Activated T-helper 17 cell treated with anti-CD3 and anti-CD28 coated beads, Interleukin-2, amount 50 U/mL, for 72 hours (primary cell): ENCODE data around the gene ERC2. TPM values are rescaled to one million over a fixed set of nuclear protein-coding genes. Genes with fewer than 3 reads are reported as not detected.

Experiments
- ATAC-seq: fragments of 150-1000 bp; cut with Tn5 transposase; replicated peaks from 2 replicates; pipeline ENCODE4 v1.10.0; 2021; ENCODE audit warnings: mild to moderate bottlenecking, moderate library complexity
- H3K27ac Mint-ChIP-seq: one replicate; pipeline ENCODE4 v1.8.0; 2022; ENCODE audit warnings: mixed read lengths
- H3K27me3 Mint-ChIP-seq: one replicate; pipeline ENCODE4 v1.8.0; 2022; ENCODE audit warnings: mixed read lengths
- H3K36me3 Mint-ChIP-seq: one replicate; pipeline ENCODE4 v1.8.0; 2022; ENCODE audit warnings: low read depth, mild to moderate bottlenecking, mixed read lengths
- H3K4me1 Mint-ChIP-seq: one replicate; pipeline ENCODE4 v1.8.0; 2022; ENCODE audit warnings: mixed read lengths
- H3K4me3 Mint-ChIP-seq: one replicate; pipeline ENCODE4 v1.8.0; 2022; ENCODE audit warnings: mild to moderate bottlenecking, mixed read lengths
- H3K9me3 Mint-ChIP-seq: one replicate; pipeline ENCODE4 v1.8.0; 2022; ENCODE audit warnings: mixed read lengths
- total RNA-seq, 2 donors: library from RNA; stranded (reverse); gene quantifications; one replicate each; pipeline ENCODE4 v1.2.3, GENCODE V29; 2022

Gene ERC2
- total RNA-seq, 2 donors from 2014 or later: not detected

DNA sequence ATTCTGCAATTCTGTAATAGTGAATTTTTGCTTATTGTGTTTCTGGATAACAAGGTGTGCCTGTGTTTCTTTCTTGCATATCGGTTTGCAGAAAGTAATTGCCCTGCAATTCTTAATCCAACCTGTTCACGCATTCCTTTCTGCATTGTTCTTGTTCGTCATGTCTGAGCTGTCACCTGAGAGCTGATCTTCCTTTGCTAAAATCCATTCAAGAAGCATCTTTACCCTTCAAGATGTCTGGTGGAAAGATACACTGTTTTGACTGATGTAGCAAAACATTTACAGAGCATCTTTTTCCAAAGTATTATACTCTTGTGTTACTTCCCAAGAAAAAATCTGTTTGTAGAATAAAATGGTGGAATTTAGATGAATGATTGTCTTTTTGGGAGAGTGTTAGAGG is 822.1 kb downstream of the ERC2 start:
- Mint-ChIP-seq H3K9me3 (no peaks in the 10 kb centered on the region), H3K4me3 (no peak overlapping the region), H3K27ac (no peak overlapping the region), H3K27me3 (no peaks in the 10 kb centered on the region), H3K4me1 (no peaks in the 10 kb centered on the region), H3K36me3 (no peaks in the 10 kb centered on the region)
- no peak for ATAC-seq

DNA sequence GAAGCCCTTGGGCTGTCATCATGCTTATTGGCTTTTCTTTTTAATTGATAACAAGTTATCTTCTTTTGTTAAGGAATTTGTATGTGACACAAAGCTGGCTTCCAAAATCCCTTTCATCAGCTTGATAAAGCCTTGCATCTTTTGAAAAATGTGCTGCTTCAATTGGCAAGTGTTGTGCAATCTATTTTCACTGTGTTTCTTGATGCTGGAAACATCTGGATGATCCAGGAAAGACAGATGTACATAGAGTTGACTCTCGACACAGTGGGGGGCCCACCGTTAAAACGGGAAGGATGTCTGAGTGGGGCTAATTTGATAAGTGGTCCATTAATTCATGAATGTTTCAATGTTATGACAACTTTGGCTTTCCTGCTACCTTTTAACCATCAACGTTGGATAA is 822.8 kb downstream of the ERC2 start:
- ATAC-seq: no peak
- peaks cover 4% of the 10 kb centered on the region for H3K9me3 Mint-ChIP-seq

DNA sequence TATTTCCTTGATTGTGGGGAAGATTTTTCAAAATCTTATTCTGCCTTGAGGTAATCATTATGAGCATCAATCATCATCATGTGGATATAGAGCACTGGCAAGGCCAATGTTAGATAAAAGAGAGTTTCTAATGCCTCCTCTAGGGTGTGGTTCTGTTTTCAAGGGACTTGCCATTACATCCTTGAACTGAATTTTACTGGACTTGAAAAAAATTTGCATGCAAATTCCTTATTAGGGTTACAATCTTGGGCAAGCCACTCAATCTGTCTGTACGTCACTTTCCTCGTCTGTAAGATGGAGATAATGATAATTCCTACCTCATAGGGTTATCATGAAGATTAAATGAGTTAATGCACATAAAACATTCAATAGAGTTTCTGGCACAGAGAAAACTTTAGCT is 825.0 kb downstream of the ERC2 start:
- ATAC-seq: no peak
- Mint-ChIP-seq H3K36me3 (no peaks in the 10 kb centered on the region), H3K27ac (no peak overlapping the region), H3K9me3 (peaks cover 14% of the 10 kb centered on the region), H3K4me3 (no peak overlapping the region), H3K4me1 (no peaks in the 10 kb centered on the region), H3K27me3 (peaks cover 15% of the 10 kb centered on the region)

More for the DNA sequence above, 822.8 kb downstream of the ERC2 start:
- no peak overlapping the region for H3K27ac Mint-ChIP-seq
- no peaks in the 10 kb centered on the region for H3K4me1 Mint-ChIP-seq
- peaks cover 5% of the 10 kb centered on the region for H3K27me3 Mint-ChIP-seq
- no peak overlapping the region for H3K4me3 Mint-ChIP-seq
- H3K36me3 Mint-ChIP-seq: no peaks in the 10 kb centered on the region

DNA sequence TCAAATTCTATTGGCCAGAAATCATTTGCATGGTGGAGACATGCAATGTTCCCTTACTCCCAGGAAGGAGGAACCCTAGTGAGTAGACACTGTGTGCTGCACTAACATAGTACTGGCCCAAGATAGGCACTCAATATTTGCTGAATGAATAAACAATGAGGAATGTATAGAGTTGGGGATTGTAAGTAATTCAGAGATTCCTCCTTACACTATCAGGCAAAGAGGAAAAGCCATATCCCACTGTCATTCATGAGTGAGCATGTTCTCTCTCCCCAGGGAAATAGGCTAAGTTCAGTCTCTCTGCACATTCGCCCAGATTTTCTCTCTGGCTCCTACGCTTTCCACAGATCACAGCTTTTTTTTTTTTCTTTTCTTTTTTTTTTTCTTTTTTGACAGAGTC is 826.3 kb downstream of the ERC2 start:
- Mint-ChIP-seq H3K27me3 (peaks cover 21% of the 10 kb centered on the region), H3K9me3 (peaks cover 14% of the 10 kb centered on the region), H3K4me1 (no peaks in the 10 kb centered on the region)

DNA sequence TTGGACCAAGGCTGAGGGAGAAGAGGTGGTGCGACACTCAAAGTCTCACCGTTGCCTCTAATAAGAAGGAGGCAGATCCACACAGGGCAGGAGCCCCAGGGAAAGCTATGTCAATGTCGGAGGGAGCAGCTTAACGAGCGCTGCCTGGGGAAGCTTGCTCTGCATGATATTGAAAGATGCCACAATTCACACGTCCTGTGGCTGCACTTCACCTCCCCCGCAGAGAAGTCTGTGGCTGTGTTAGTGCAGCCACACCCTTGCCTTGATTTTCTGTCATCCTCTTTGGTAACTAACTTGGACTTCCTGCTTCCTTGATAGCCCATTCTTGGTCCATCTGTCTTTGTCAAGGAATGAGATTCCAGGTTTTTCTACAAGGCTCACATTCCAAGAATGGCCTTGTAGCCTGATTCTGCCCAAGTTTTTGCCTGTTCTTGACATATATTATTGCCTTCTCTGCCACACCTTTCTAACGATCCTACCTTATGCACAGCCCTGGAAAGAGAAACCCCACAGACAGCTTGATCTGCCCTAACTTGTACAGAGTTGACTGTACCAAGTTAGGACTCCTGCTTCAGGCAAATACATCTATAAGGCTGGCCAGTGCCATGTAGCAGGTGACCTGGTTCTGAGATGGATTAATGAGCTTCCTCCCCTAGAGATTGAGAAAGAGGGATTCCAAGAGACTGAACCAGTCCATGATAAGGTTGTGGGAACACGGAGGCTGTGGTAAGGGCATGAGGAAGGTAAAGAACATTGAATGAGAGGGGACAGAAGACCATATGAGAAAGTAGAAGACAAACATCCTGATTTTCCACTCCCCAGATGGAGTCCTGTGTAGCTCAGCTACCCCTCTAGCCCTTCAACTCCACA is 828.1 kb downstream of the ERC2 start:
- Mint-ChIP-seq H3K9me3 (peaks cover 17% of the 10 kb centered on the region), H3K4me3 (no peak overlapping the region), H3K36me3 (no peaks in the 10 kb centered on the region), H3K27me3 (peaks cover 21% of the 10 kb centered on the region), H3K27ac (no peak overlapping the region), H3K4me1 (no peaks in the 10 kb centered on the region)
- ATAC-seq: no peak

More for the DNA sequence above, 826.3 kb downstream of the ERC2 start:
- ATAC-seq: no peak
- Mint-ChIP-seq H3K27ac (no peak overlapping the region), H3K4me3 (no peak overlapping the region), H3K36me3 (no peaks in the 10 kb centered on the region)

DNA sequence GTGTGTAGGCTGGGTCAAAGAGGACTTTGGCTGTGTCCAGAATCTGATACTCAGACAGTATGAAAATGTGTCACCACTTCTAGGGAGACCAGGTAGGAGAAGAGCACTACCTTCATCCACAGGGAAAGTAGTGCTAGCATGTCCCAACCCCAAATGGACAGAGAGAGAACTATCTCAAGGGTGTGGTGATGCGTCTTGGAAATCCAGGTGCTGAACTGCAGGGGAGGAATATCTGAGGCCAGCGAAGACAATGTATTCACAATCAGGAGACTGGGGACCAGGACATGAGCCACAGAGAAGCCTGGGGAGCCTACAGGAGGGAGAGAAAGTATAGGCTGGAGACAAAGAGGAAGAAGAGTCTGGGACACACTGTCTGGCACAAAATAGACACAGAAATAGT is 829.1 kb downstream of the ERC2 start:
- Mint-ChIP-seq H3K27me3 (peaks cover 21% of the 10 kb centered on the region), H3K27ac (no peak overlapping the region), H3K36me3 (no peaks in the 10 kb centered on the region), H3K9me3 (peaks cover 17% of the 10 kb centered on the region), H3K4me1 (no peaks in the 10 kb centered on the region), H3K4me3 (no peak overlapping the region)
- no peak for ATAC-seq

DNA sequence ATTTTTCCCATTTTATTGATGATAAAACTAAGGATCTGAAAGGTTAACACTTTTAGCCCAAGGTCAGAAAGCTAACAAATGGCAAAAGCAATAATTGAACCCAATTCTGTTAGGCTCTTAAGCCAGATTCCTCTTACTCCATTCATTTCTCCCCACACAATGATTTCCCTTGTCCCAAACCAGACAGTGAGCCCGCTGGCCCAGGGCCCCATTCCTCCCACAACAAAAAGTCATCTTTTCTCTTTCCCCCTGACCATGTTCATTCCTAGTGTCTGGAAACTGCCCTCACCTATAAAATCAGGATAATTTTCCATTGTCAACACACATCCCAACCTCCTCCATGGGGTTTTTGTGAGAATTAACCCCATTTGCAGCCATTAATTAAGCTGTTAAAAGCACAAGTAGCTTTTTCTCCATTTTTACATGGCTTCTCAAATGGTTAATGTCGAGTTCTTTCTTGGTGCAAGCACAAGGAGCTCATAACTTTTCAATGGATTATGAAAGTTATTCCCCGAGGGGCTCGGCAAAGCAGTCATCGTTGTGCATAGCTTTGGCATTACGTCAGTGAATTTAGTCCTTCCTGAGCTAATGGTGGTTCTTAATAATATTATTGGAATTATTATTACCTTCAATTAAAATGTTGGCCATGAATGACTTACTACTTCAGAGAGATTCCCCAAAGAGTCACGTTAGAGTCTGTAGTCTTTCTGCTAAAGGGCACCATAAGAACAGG is 830.2 kb downstream of the ERC2 start:
- Mint-ChIP-seq H3K4me1 (no peaks in the 10 kb centered on the region), H3K36me3 (no peaks in the 10 kb centered on the region), H3K9me3 (peaks cover 17% of the 10 kb centered on the region), H3K27ac (no peak overlapping the region), H3K27me3 (peaks cover 21% of the 10 kb centered on the region), H3K4me3 (no peak overlapping the region)
- no peak for ATAC-seq

DNA sequence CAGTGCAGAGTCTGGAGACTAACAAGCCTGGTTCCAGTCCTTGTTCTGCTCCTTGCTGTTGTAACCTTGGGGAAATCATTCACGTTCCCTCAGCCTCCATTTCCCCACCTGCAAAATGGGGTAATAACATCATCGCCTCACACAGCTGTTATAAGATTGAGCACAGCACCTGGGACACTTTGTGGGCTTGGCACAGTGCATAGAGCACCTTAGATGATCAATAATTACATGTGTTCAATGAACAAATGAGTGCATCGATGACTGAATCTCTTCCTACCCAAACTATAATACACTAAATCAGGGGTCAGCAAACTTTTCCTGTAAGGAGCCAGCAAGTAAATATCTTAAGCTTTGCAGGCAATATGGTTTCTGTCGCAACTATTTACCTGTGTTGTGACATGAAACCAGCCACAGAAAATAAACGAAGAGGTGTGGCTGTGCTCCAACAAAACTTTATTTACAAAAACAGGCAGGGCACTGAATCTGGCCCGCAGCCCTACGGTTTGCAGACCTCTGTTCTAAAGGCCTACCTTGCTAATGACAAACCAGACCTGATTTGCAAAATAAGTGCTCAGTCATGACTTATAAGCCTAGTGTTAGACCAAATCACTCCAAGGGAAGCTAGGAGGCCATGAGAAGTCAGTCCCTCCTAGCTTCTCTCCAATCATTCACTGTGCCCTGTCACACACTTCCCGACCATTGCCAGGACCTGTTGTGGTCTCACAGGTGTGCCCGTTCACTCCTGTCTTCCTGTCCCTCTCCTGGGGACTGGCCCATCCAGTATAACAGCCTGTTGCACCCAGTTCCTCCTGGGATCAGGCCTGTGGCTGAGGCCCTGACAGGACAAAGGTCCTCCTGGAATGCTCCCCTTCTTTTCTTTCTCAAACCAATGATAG is 831.7 kb downstream of the ERC2 start:
- Mint-ChIP-seq H3K27me3 (peaks cover 21% of the 10 kb centered on the region), H3K36me3 (no peaks in the 10 kb centered on the region), H3K4me1 (no peaks in the 10 kb centered on the region), H3K9me3 (peaks cover 17% of the 10 kb centered on the region), H3K27ac (no peak overlapping the region), H3K4me3 (no peak overlapping the region)
- ATAC-seq: no peak

DNA sequence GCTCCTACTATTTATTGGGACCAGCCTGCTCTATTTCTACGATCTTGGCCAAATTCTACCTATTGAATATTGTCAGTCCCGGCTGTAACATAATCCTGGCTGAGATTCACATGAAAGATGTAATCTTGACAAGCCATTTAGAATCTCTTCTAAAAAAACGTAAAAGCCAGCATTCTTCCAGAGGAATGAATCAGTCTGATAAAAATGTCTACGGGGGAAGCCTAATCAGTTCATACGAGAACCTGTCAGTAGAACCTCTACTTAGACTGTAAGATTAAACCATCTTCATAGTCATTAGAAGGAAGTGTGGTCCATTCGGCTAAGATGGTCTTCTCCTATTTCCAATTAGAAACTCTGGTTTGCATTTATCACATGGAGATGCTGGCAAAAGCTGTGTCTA is 833.9 kb downstream of the ERC2 start:
- H3K27ac Mint-ChIP-seq: no peak overlapping the region
- peaks cover 11% of the 10 kb centered on the region for H3K27me3 Mint-ChIP-seq
- H3K4me1 Mint-ChIP-seq: no peaks in the 10 kb centered on the region
- ATAC-seq: no peak
- no peaks in the 10 kb centered on the region for H3K36me3 Mint-ChIP-seq
- H3K9me3 Mint-ChIP-seq: peaks cover 10% of the 10 kb centered on the region
- H3K4me3 Mint-ChIP-seq: no peak overlapping the region

DNA sequence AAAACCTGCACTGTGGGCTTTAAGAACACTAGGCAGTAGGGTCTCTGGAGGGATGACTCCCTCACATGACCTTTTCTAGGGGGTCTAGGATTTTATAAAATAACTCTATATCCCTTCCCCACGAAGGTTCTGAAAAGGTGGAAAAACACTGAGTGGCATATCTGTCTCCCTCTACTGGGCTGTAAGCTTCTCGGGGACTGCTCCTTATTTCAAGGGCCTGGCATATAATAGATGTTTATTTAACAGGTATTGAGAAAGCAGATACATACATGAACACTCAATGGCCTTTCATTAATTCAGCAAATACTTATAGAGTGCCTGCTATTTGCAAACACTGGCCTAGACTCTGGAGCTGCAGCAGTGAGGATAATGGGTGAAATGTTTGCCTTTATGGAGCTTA is 834.9 kb downstream of the ERC2 start:
- Mint-ChIP-seq H3K27me3 (peaks cover 5% of the 10 kb centered on the region), H3K27ac (no peak overlapping the region), H3K36me3 (no peaks in the 10 kb centered on the region), H3K9me3 (peaks cover 3% of the 10 kb centered on the region), H3K4me1 (no peaks in the 10 kb centered on the region), H3K4me3 (no peak overlapping the region)
- no peak for ATAC-seq

DNA sequence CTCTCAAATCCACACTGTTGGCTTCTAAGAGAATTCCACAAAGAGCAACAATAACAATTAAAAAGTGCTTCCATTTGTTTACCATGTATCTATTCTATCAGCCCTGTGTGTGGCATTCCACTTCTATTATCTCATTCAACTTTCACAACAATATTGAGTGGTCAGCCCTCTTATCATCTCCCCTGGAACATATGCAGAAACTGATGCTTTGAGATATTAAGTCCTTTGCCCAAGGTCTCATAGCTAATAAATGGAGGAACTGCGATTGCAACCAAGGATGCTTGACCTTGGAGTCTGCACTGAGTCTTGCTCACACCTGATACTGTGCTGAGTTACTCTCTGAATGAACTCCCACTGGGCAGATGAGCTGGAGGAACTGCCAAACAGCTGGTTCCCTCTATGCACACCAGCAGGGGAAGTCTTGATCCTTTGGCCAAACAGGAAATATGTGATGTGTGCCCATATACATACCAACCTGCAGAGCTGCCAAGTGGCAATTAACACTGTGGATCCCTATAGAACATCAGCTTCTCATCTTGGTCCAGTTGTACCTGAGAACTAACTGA is 836.4 kb downstream of the ERC2 start:
- Mint-ChIP-seq H3K9me3 (peaks cover 3% of the 10 kb centered on the region), H3K4me3 (no peak overlapping the region), H3K36me3 (no peaks in the 10 kb centered on the region), H3K27me3 (no peaks in the 10 kb centered on the region), H3K27ac (no peak overlapping the region), H3K4me1 (no peaks in the 10 kb centered on the region)
- no peak for ATAC-seq

DNA sequence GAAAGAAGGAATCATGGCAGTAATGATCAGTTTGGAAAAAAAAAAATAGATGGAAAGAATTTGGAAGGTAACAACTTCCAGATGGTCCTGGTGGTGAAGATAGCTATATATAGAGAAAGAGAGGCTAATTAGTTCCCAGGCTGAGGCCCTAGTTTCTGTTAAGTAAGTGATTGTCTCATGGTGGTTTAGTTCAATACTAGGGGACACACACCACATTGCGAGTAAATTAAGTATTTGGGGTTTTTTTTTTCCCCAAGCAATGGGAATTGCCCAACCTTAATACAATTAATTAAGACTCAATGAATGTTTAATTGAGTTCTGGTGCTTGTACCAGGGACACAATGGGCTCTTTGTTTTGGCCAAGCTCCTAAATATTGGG is 837.4 kb downstream of the ERC2 start:
- no peak for ATAC-seq
- Mint-ChIP-seq H3K9me3 (no peaks in the 10 kb centered on the region), H3K4me1 (no peaks in the 10 kb centered on the region)

DNA sequence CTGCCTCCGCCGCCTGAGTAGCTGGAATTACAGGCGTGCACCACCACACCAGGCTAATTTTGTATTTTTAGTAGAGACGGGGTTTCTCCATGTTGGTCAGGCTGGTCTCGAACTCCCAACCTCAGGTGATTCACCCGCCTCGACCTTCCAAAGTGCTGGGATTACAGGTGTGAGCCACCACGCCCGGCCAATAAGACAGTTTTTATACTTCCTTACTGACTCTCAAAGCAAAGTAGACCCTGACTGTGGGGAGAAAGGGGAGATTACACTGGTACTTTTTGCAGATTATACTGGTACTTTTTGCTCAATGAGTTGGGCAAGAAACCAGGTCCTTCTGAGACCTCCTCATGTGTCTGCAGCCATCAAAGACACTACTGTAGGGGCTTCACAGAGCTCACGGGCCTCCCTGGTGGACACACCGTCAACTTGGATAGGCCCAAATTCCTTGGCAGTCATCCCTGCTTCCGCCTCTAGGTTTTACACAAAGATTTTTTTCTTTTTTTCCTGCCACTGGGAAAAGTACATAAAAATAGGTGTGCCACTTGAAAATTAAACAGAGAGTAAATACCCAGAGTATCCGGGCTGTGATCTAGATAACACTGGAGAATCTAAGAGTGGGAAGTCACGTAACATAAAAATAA is 837.9 kb downstream of the ERC2 start:
- no peaks in the 10 kb centered on the region for H3K9me3 Mint-ChIP-seq
- no peak overlapping the region for H3K4me3 Mint-ChIP-seq

More for the DNA sequence above, 837.4 kb downstream of the ERC2 start:
- Mint-ChIP-seq H3K27me3 (no peaks in the 10 kb centered on the region), H3K4me3 (no peak overlapping the region), H3K27ac (no peak overlapping the region), H3K36me3 (no peaks in the 10 kb centered on the region)

DNA sequence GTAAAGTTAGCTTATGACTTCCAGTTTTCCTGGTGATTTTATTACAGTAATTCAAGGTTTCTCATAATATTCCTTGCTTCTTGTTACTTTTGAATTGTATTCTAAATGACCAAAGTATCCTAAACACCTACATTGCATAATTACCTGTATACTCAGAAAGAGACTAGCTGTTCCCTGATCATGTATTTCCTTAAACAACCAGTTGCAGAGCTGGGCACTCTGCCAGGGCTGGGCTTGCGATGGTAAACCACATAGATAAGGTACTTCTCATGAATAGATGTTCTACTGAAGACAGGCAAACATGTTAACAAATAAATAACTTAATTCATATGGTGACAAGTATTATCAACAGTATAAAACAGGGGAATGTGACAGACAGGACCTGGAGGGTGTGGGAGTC is 838.8 kb downstream of the ERC2 start:
- no peaks in the 10 kb centered on the region for H3K27me3 Mint-ChIP-seq
- no peaks in the 10 kb centered on the region for H3K9me3 Mint-ChIP-seq
- H3K4me1 Mint-ChIP-seq: no peaks in the 10 kb centered on the region
- ATAC-seq: no peak
- H3K4me3 Mint-ChIP-seq: no peak overlapping the region
- H3K36me3 Mint-ChIP-seq: no peaks in the 10 kb centered on the region
- H3K27ac Mint-ChIP-seq: no peak overlapping the region

More for the DNA sequence above, 837.9 kb downstream of the ERC2 start:
- H3K27me3 Mint-ChIP-seq: no peaks in the 10 kb centered on the region
- ATAC-seq: no peak
- no peaks in the 10 kb centered on the region for H3K4me1 Mint-ChIP-seq
- H3K27ac Mint-ChIP-seq: no peak overlapping the region
- no peaks in the 10 kb centered on the region for H3K36me3 Mint-ChIP-seq
